GM12878 (cell line): ENCODE data around the gene EPN3. TPM values are rescaled to one million over a fixed set of nuclear protein-coding genes. Genes with fewer than 3 reads are reported as not detected.

ENCODE experiments used
- CHD2 ChIP-seq: IDR thresholded peaks from 2 replicates; pipeline ENCODE4 v1.6.1; 2011; ENCODE audit warnings: low read depth, low read length, improper control_type of control experiment, borderline replicate concordance
- EZH2 ChIP-seq: IDR thresholded peaks from 2 replicates; pipeline ENCODE4 v1.6.1; 2012; ENCODE audit warnings: low read depth, mild to moderate bottlenecking, control low read depth, inconsistent platforms, low read length, borderline replicate concordance; ENCODE audit not compliant: control insufficient read depth
- MYC ChIP-seq: IDR thresholded peaks from 2 replicates; pipeline ENCODE4 v1.6.1; 2011; ENCODE audit warnings: mild to moderate bottlenecking, low read length, moderate library complexity, inconsistent platforms; ENCODE audit not compliant: insufficient read depth, insufficient replicate concordance, insufficient read length, severe bottlenecking
- NFYB ChIP-seq: IDR thresholded peaks from 2 replicates; pipeline ENCODE4 v1.6.1; 2011; ENCODE audit warnings: low read depth, mild to moderate bottlenecking, low read length, improper control_type of control experiment, moderate library complexity; ENCODE audit not compliant: insufficient read depth
- NR2F1 ChIP-seq: fragments of 450-650 bp; conservative IDR thresholded peaks from 2 replicates; pipeline ENCODE4 v1.6.1; 2017; ENCODE audit warnings: mild to moderate bottlenecking
- RB1 ChIP-seq: fragments of 450-650 bp; formaldehyde crosslinking; IDR thresholded peaks from 2 replicates; pipeline ENCODE4 v1.6.1; 2017; ENCODE audit warnings: mild to moderate bottlenecking, borderline replicate concordance
- RFX5 ChIP-seq: IDR thresholded peaks from 2 replicates; pipeline ENCODE4 v1.6.1; 2011; ENCODE audit warnings: low read depth, low read length, improper control_type of control experiment
- SIN3A ChIP-seq: IDR thresholded peaks from 2 replicates; pipeline ENCODE4 v1.6.1; 2012; ENCODE audit warnings: low read depth, low read length, improper control_type of control experiment
- YBX1 ChIP-seq: fragments of 450-650 bp; IDR thresholded peaks from 2 replicates; pipeline ENCODE4 v1.6.1; 2016; ENCODE audit warnings: antibody characterized with exemption
- polyA plus RNA-seq, 11 experiments: library from polyadenylated mRNA; depleted of rRNA in 4 of 11; unstranded in 6 of 11; stranded (reverse) in 5 of 11; fragments of >200 nt; fragmentation: Nextera tagmentation in 4 of 11; fragmentation: Illumina TruSeq in 1 of 11; extraction: Ambion mirVana in 4 of 11; extraction: Trizol in 1 of 11; gene quantifications; 1 replicate in 1 of 11; 2 replicates in 10 of 11; pipeline versions ENCODE4 v1.2.1 to v1.2.3, GENCODE V29; 2011 to 2016; ENCODE audit warnings: inconsistent platforms in 2 of 11, missing spikeins in 2 of 11, low read depth in 1 of 11
- total RNA-seq, 4 experiments: library from RNA; depleted of rRNA in 3 of 4; stranded (reverse); fragments of >200 nt in 3 of 4; fragmentation: Illumina TruSeq in 1 of 4; extraction: Trizol in 1 of 4; gene quantifications; 2 replicates each; pipeline versions ENCODE4 v1.2.1 to v1.2.3, GENCODE V29; 2013 to 2021
- TF ChIP-seq, protein P1 (sequence below): fragments of 450-650 bp; IDR thresholded peaks from 2 replicates; pipeline ENCODE4 v1.6.1; 2018; ENCODE audit warnings: borderline replicate concordance, mild to moderate bottlenecking; ENCODE audit not compliant: partially characterized antibody

The EPN3 gene
- total and polyA plus RNA-seq, 10 of the 15 experiments (the other 5 are each of a cell fraction or from before 2014, with no cell fraction given) = 0.04 to 0.07 TPM; not detected in 8

- peak; percentile 84 for TF ChIP-seq NFYB
- TF ChIP-seq RB1 = no peak
- no peak for TF ChIP-seq SIN3A
- TF ChIP-seq NR2F1 = no peak
- TF ChIP-seq CHD2 = 0 out of 2 replicates have a peak, but pooled peaks have one; percentile 46
- TF ChIP-seq, protein P1, sequence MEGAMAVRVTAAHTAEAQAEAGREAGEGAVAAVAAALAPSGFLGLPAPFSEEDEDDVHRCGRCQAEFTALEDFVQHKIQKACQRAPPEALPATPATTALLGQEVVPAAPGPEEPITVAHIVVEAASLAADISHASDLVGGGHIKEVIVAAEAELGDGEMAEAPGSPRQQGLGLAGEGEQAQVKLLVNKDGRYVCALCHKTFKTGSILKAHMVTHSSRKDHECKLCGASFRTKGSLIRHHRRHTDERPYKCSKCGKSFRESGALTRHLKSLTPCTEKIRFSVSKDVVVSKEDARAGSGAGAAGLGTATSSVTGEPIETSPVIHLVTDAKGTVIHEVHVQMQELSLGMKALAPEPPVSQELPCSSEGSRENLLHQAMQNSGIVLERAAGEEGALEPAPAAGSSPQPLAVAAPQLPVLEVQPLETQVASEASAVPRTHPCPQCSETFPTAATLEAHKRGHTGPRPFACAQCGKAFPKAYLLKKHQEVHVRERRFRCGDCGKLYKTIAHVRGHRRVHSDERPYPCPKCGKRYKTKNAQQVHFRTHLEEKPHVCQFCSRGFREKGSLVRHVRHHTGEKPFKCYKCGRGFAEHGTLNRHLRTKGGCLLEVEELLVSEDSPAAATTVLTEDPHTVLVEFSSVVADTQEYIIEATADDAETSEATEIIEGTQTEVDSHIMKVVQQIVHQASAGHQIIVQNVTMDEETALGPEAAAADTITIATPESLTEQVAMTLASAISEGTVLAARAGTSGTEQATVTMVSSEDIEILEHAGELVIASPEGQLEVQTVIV = no peak
- peak; percentile 39; the same call in 1 of the 2 replicates for TF ChIP-seq RFX5
- no peak for TF ChIP-seq MYC
- no peak for TF ChIP-seq EZH2
- TF ChIP-seq YBX1 = no peak
Measured at GRCh38 chr17:50560185-50560824, 27.8 kb downstream of the EPN3 start, which contains the start of gene CACNA1G (continued).
